OCI-LY1 (cell line): Measurements from ENCODE around the gene AK5.

Experiments used
- H2AFZ ChIP-seq: fragments of 200-600 bp; sonication (generic), shearing (Covaris generic); 2 replicates; pipeline ENCODE4 v1.6.0; 2014; ENCODE audit warnings: antibody characterized with exemption, mild to moderate bottlenecking, low read length
- H3F3A ChIP-seq: fragments of 200-600 bp; sonication (generic), shearing (Covaris generic); 2 replicates; pipeline ENCODE4 v1.6.0; 2014; ENCODE audit warnings: mild to moderate bottlenecking, antibody characterized with exemption, low read length, moderate library complexity; ENCODE audit not compliant: insufficient read depth
- H3K27ac ChIP-seq: fragments of 200-600 bp; sonication (generic); 2 replicates; pipeline ENCODE4 v1.5.1; 2014; ENCODE audit warnings: low read length, mixed run types, mild to moderate bottlenecking, low read depth; ENCODE audit not compliant: poor library complexity, severe bottlenecking
- H3K27me3 ChIP-seq: fragments of 200-600 bp; sonication (generic); 2 replicates; pipeline ENCODE4 v1.6.0; 2014; ENCODE audit warnings: antibody characterized with exemption, mild to moderate bottlenecking, low read length, moderate library complexity; ENCODE audit not compliant: insufficient read depth
- H3K36me3 ChIP-seq: fragments of 200-600 bp; sonication (generic); 2 replicates; pipeline ENCODE4 v1.6.1; 2014; ENCODE audit warnings: mild to moderate bottlenecking, antibody characterized with exemption, low read length, moderate library complexity, mixed read lengths; ENCODE audit not compliant: insufficient read depth
- H3K4me1 ChIP-seq: fragments of 200-600 bp; sonication (generic); 2 replicates; pipeline ENCODE4 v1.5.1; 2014; ENCODE audit warnings: mild to moderate bottlenecking, low read length, moderate library complexity; ENCODE audit not compliant: insufficient read depth, severe bottlenecking
- H3K4me2 ChIP-seq: fragments of 200-600 bp; sonication (generic), shearing (Covaris generic); 2 replicates; pipeline ENCODE4 v1.6.1; 2014; ENCODE audit warnings: low read length
- H3K4me3 ChIP-seq: fragments of 200-600 bp; sonication (generic); 2 replicates; pipeline ENCODE4 v1.5.1; 2014; ENCODE audit warnings: low read length, low read depth, mild to moderate bottlenecking, mixed read lengths; ENCODE audit not compliant: poor library complexity, severe bottlenecking
- H3K79me2 ChIP-seq: fragments of 200-600 bp; shearing (Covaris generic); 2 replicates; pipeline ENCODE4 v1.6.1; 2016; ENCODE audit warnings: mixed run types, low read length, mixed read lengths; ENCODE audit not compliant: insufficient read depth
- H3K9ac ChIP-seq: fragments of 200-600 bp; sonication (generic), shearing (Covaris generic); 2 replicates; pipeline ENCODE4 v1.6.1; 2014; ENCODE audit warnings: mild to moderate bottlenecking, low read length, mixed read lengths
- H3K9me2 ChIP-seq: fragments of 200-600 bp; sonication (generic), shearing (Covaris generic); 2 replicates; pipeline ENCODE4 v1.6.1; 2014; ENCODE audit warnings: low read depth, mild to moderate bottlenecking, low read length, mixed read lengths
- H3K9me3 ChIP-seq: fragments of 200-600 bp; shearing (Covaris generic); 2 replicates; pipeline ENCODE4 v1.6.1; 2014; ENCODE audit warnings: low read length, mixed read lengths
- H4K20me1 ChIP-seq: fragments of 200-600 bp; sonication (generic), shearing (Covaris generic); 2 replicates; pipeline ENCODE4 v1.6.0; 2016; ENCODE audit warnings: mild to moderate bottlenecking, low read length; ENCODE audit not compliant: insufficient read depth
- CTCF ChIP-seq: fragments of 200-600 bp; sonication (generic), shearing (Covaris generic); IDR thresholded peaks from 2 replicates; pipeline ENCODE4 v1.5.1; 2017; ENCODE audit warnings: mild to moderate bottlenecking, antibody characterized with exemption, low read length, moderate library complexity, mixed read lengths
- EZH2 ChIP-seq: fragments of 200-600 bp; sonication (generic), shearing (Covaris generic); IDR thresholded peaks from 2 replicates; pipeline ENCODE4 v1.8.0; 2017; ENCODE audit warnings: borderline replicate concordance, mixed run types, mild to moderate bottlenecking, antibody characterized with exemption, low read length, moderate library complexity, mixed read lengths

The AK5 gene

GRCh38 chr1:77484926-77485325 is 203.1 kb downstream of the AK5 start:
- Histone ChIP-seq H4K20me1 (no peaks in the 10 kb centered on the region), H3K4me3 (no peak overlapping the region), H3F3A (no peaks in the 10 kb centered on the region), H3K4me2 (no peak overlapping the region), H3K4me1 (no peaks in the 10 kb centered on the region), H3K9me3 (no peaks in the 10 kb centered on the region), H3K36me3 (no peaks in the 10 kb centered on the region), H3K79me2 (no peaks in the 10 kb centered on the region), H3K9me2 (no peaks in the 10 kb centered on the region), H3K27ac (no peak overlapping the region), H2AFZ (no peak overlapping the region), H3K27me3 (no peaks in the 10 kb centered on the region), H3K9ac (no peak overlapping the region)
- TF ChIP-seq CTCF (no peak), EZH2 (no peak)

- H3K9ac ChIP-seq, result no peak overlapping the region
- H3K36me3 ChIP-seq, result no peaks in the 10 kb centered on the region
- H3F3A ChIP-seq, result no peaks in the 10 kb centered on the region
- no peak overlapping the region for H3K27ac ChIP-seq
- H3K27me3 ChIP-seq, result no peaks in the 10 kb centered on the region
- no peaks in the 10 kb centered on the region for H3K9me2 ChIP-seq
- no peaks in the 10 kb centered on the region for H4K20me1 ChIP-seq
- no peak for TF ChIP-seq CTCF
- no peak for TF ChIP-seq EZH2
- no peaks in the 10 kb centered on the region for H3K79me2 ChIP-seq
- H3K4me2 ChIP-seq, result no peak overlapping the region
- H3K4me3 ChIP-seq, result no peak overlapping the region
- no peak overlapping the region for H2AFZ ChIP-seq
- no peaks in the 10 kb centered on the region for H3K9me3 ChIP-seq
- no peaks in the 10 kb centered on the region for H3K4me1 ChIP-seq
Observed at GRCh38 chr1:77487631-77488030, 205.8 kb downstream of the AK5 start.

- Histone ChIP-seq H3K9me3 (no peaks in the 10 kb centered on the region), H3K4me3 (no peak overlapping the region), H3K27me3 (no peaks in the 10 kb centered on the region), H3K79me2 (no peaks in the 10 kb centered on the region), H2AFZ (no peak overlapping the region), H3K36me3 (no peaks in the 10 kb centered on the region), H3K9me2 (no peaks in the 10 kb centered on the region), H4K20me1 (no peaks in the 10 kb centered on the region), H3F3A (no peaks in the 10 kb centered on the region), H3K4me1 (no peaks in the 10 kb centered on the region), H3K4me2 (no peak overlapping the region), H3K9ac (no peak overlapping the region), H3K27ac (no peak overlapping the region)
- TF ChIP-seq EZH2 (no peak), CTCF (no peak)
Observed at GRCh38 chr1:77489910-77490309, 208.1 kb downstream of the AK5 start.
